ENCODE results near the gene NATD1. TPM values are rescaled to one million over a fixed set of nuclear protein-coding genes. Genes with fewer than 3 reads are reported as not detected.

The NATD1 gene
- total RNA-seq, 1 donor from 2014 or later: 15.2 TPM

GRCh38 chr17:21242026-21242697 lies 11.0 kb downstream of the NATD1 start:
- no peak for DNase-seq (ENCODE audit: low read depth)
- H3K36me3 ChIP-seq (ENCODE audit: control insufficient read depth, insufficient read depth, low read length): no peaks in the 10 kb centered on the region
- H3K27me3 ChIP-seq (ENCODE audit: control insufficient read depth, insufficient read depth, low read length): no peaks in the 10 kb centered on the region
- TF ChIP-seq, protein P1, sequence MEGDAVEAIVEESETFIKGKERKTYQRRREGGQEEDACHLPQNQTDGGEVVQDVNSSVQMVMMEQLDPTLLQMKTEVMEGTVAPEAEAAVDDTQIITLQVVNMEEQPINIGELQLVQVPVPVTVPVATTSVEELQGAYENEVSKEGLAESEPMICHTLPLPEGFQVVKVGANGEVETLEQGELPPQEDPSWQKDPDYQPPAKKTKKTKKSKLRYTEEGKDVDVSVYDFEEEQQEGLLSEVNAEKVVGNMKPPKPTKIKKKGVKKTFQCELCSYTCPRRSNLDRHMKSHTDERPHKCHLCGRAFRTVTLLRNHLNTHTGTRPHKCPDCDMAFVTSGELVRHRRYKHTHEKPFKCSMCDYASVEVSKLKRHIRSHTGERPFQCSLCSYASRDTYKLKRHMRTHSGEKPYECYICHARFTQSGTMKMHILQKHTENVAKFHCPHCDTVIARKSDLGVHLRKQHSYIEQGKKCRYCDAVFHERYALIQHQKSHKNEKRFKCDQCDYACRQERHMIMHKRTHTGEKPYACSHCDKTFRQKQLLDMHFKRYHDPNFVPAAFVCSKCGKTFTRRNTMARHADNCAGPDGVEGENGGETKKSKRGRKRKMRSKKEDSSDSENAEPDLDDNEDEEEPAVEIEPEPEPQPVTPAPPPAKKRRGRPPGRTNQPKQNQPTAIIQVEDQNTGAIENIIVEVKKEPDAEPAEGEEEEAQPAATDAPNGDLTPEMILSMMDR (IDR thresholded peaks at IDR 0.05; ENCODE audit: insufficient read depth, low read length, poor library complexity, severe bottlenecking): no peak
- H3K4me3 ChIP-seq (ENCODE audit: low read depth, low read length): no peak overlapping the region

DNA sequence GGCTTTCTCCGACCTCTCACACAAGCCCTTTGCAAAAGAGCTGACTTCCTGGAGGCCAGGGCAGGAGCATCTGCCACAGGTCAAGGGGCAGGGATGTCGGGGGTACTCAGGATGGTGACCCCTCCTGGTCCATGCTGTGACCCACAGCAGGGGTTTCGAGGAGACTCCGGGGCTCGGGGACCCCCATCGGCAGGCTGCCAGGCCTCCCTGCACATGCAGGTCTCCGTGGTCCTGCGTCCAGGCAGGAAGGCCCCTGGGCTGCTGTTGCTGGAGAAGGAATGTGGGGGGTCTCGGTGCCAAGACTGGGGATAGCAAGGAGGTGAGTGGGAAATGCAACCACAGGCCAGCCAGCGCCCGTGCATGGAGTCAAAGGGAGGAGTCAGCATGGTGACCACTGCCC lies 11.6 kb downstream of the NATD1 start:
- DNase-seq (ENCODE audit: low read depth): no peak
- no peaks in the 10 kb centered on the region for H3K27me3 ChIP-seq (ENCODE audit: control insufficient read depth, insufficient read depth, low read length)
- H3K36me3 ChIP-seq (ENCODE audit: control insufficient read depth, insufficient read depth, low read length): no peaks in the 10 kb centered on the region
- no peak overlapping the region for H3K4me3 ChIP-seq (ENCODE audit: low read depth, low read length)
- TF ChIP-seq, protein P1 (IDR thresholded peaks at IDR 0.05; ENCODE audit: insufficient read depth, low read length, poor library complexity, severe bottlenecking): no peak

GRCh38 chr17:21240369-21241055 lies 12.7 kb downstream of the NATD1 start:
- TF ChIP-seq, protein P1 (IDR thresholded peaks at IDR 0.05; ENCODE audit: insufficient read depth, low read length, poor library complexity, severe bottlenecking): no peak
- no peak overlapping the region for H3K4me3 ChIP-seq (ENCODE audit: low read depth, low read length)
- no peaks in the 10 kb centered on the region for H3K27me3 ChIP-seq (ENCODE audit: control insufficient read depth, insufficient read depth, low read length)
- H3K36me3 ChIP-seq (ENCODE audit: control insufficient read depth, insufficient read depth, low read length): no peaks in the 10 kb centered on the region
- DNase-seq (ENCODE audit: low read depth): peak; percentile 21

GRCh38 chr17:21239680-21240368 lies 13.4 kb downstream of the NATD1 start:
- H3K4me3 ChIP-seq (ENCODE audit: low read depth, low read length): no peak overlapping the region
- no peaks in the 10 kb centered on the region for H3K36me3 ChIP-seq (ENCODE audit: control insufficient read depth, insufficient read depth, low read length)
- TF ChIP-seq, protein P1 (IDR thresholded peaks at IDR 0.05; ENCODE audit: insufficient read depth, low read length, poor library complexity, severe bottlenecking): peak; percentile 52
- H3K27me3 ChIP-seq (ENCODE audit: control insufficient read depth, insufficient read depth, low read length): no peaks in the 10 kb centered on the region
- DNase-seq (ENCODE audit: low read depth): no peak

DNA sequence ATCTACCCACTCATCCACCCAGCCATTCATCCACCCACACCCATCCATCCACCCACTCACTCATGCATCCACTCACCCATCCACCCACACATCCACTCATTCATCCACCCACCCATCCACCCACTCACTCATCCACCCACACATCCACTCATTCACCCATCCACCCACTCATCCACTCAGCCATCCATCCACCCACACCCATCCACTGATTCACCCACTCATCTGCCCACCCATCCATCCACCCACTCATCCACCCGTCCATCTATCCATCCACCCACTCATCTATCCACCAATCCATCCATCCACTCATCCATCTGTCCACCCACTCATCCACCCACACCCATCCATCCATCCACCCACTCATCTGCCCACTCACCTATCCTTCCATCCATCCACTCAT lies 17.3 kb downstream of the NATD1 start:
- H3K4me3 ChIP-seq (ENCODE audit: low read depth, low read length): no peak overlapping the region
- TF ChIP-seq, protein P1 (IDR thresholded peaks at IDR 0.05; ENCODE audit: insufficient read depth, low read length, poor library complexity, severe bottlenecking): no peak
- no peak for DNase-seq (ENCODE audit: low read depth)
- no peaks in the 10 kb centered on the region for H3K36me3 ChIP-seq (ENCODE audit: control insufficient read depth, insufficient read depth, low read length)
- H3K27me3 ChIP-seq (ENCODE audit: control insufficient read depth, insufficient read depth, low read length): no peaks in the 10 kb centered on the region
